Activated T-helper 17 cell treated with anti-CD3 and anti-CD28 coated beads, Interleukin-2, amount 50 U/mL, for 72 hours (primary cell): Measurements from ENCODE around the gene TBC1D3I. TPM values are rescaled to one million over a fixed set of nuclear protein-coding genes. Genes with fewer than 3 reads are reported as not detected.
A peak's percentile ranks its signal among the peaks of the same experiment; 100 is the strongest.
"Not testable (repeated sequence)": the region's sequence is repeated elsewhere in the genome, so short reads cannot be mapped to it uniquely, and the experiment has no call there.

Source experiments
- ATAC-seq: fragments of 150-1000 bp; cut with Tn5 transposase; replicated peaks from 2 replicates; pipeline ENCODE4 v1.10.0; 2021; ENCODE audit warnings: mild to moderate bottlenecking, moderate library complexity
- H3K27ac Mint-ChIP-seq: one replicate; pipeline ENCODE4 v1.8.0; 2022; ENCODE audit warnings: mixed read lengths
- H3K27me3 Mint-ChIP-seq: one replicate; pipeline ENCODE4 v1.8.0; 2022; ENCODE audit warnings: mixed read lengths
- H3K36me3 Mint-ChIP-seq: one replicate; pipeline ENCODE4 v1.8.0; 2022; ENCODE audit warnings: low read depth, mild to moderate bottlenecking, mixed read lengths
- H3K4me1 Mint-ChIP-seq: one replicate; pipeline ENCODE4 v1.8.0; 2022; ENCODE audit warnings: mixed read lengths
- H3K4me3 Mint-ChIP-seq: one replicate; pipeline ENCODE4 v1.8.0; 2022; ENCODE audit warnings: mild to moderate bottlenecking, mixed read lengths
- H3K9me3 Mint-ChIP-seq: one replicate; pipeline ENCODE4 v1.8.0; 2022; ENCODE audit warnings: mixed read lengths
- total RNA-seq, 2 donors: library from RNA; stranded (reverse); gene quantifications; one replicate each; pipeline ENCODE4 v1.2.3, GENCODE V29; 2022

The TBC1D3I gene
- total RNA-seq: 1 to 10 TPM in 1 of 2 donors, under 1 TPM in 1; 0.43 to 1.8 TPM

- H3K9me3 Mint-ChIP-seq, H3K4me1 Mint-ChIP-seq, ATAC-seq: not testable (repeated sequence)
Measured at GRCh38 chr17:36264470-36264869, at the start of gene TBC1D3I. Gene TBC1D3I (minus strand): TSS chr17:36264570. CDS start chr17:36262985, 1,585 bp downstream.

GRCh38 chr17:36295161-36295560 lies 30.8 kb upstream of the TBC1D3I start:
- peak; percentile 63 for ATAC-seq
- H3K27me3 Mint-ChIP-seq, H3K36me3 Mint-ChIP-seq, H3K9me3 Mint-ChIP-seq, H3K4me1 Mint-ChIP-seq, H3K27ac Mint-ChIP-seq, H3K4me3 Mint-ChIP-seq: not testable (repeated sequence)

More at GRCh38 chr17:36264470-36264869, at the start of gene TBC1D3I:
- not testable (repeated sequence) for H3K36me3 Mint-ChIP-seq, H3K27me3 Mint-ChIP-seq, H3K27ac Mint-ChIP-seq, H3K4me3 Mint-ChIP-seq

- not testable (repeated sequence) for H3K36me3 Mint-ChIP-seq, H3K27ac Mint-ChIP-seq, H3K27me3 Mint-ChIP-seq, H3K4me1 Mint-ChIP-seq, ATAC-seq, H3K4me3 Mint-ChIP-seq, H3K9me3 Mint-ChIP-seq
Measured at GRCh38 chr17:36289965-36290612, 25.7 kb upstream of the TBC1D3I start.

- H3K27me3 Mint-ChIP-seq, H3K36me3 Mint-ChIP-seq, H3K4me1 Mint-ChIP-seq, H3K4me3 Mint-ChIP-seq, H3K9me3 Mint-ChIP-seq, H3K27ac Mint-ChIP-seq, ATAC-seq: not testable (repeated sequence)
Measured at GRCh38 chr17:36284219-36284618, 19.8 kb upstream of the TBC1D3I start.

- not testable (repeated sequence) for H3K4me3 Mint-ChIP-seq, H3K27ac Mint-ChIP-seq, H3K9me3 Mint-ChIP-seq, H3K4me1 Mint-ChIP-seq, H3K27me3 Mint-ChIP-seq, H3K36me3 Mint-ChIP-seq
- peak; percentile 66 for ATAC-seq
Measured at GRCh38 chr17:36283256-36283655, 18.9 kb upstream of the TBC1D3I start.

- H3K9me3 Mint-ChIP-seq: not testable (repeated sequence)
Measured at GRCh38 chr17:36242046-36242445, 22.3 kb downstream of the TBC1D3I start.

GRCh38 chr17:36229644-36230043 lies 34.7 kb downstream of the TBC1D3I start:
- H3K36me3 Mint-ChIP-seq, H3K9me3 Mint-ChIP-seq, H3K4me1 Mint-ChIP-seq, H3K27ac Mint-ChIP-seq, ATAC-seq, H3K27me3 Mint-ChIP-seq, H3K4me3 Mint-ChIP-seq: not testable (repeated sequence)

More at GRCh38 chr17:36242046-36242445, 22.3 kb downstream of the TBC1D3I start:
- not testable (repeated sequence) for ATAC-seq, H3K36me3 Mint-ChIP-seq, H3K4me3 Mint-ChIP-seq, H3K27ac Mint-ChIP-seq, H3K27me3 Mint-ChIP-seq, H3K4me1 Mint-ChIP-seq

- not testable (repeated sequence) for ATAC-seq
Measured at GRCh38 chr17:36222967-36223366, 41.4 kb downstream of the TBC1D3I start.

GRCh38 chr17:36221581-36222100 lies 42.7 kb downstream of the TBC1D3I start:
- H3K9me3 Mint-ChIP-seq, H3K36me3 Mint-ChIP-seq, ATAC-seq, H3K4me3 Mint-ChIP-seq, H3K27ac Mint-ChIP-seq, H3K4me1 Mint-ChIP-seq: not testable (repeated sequence)
- H3K27me3 Mint-ChIP-seq: peaks cover 20% of the 10 kb centered on the region

More at GRCh38 chr17:36222967-36223366, 41.4 kb downstream of the TBC1D3I start:
- H3K36me3 Mint-ChIP-seq, H3K27ac Mint-ChIP-seq, H3K9me3 Mint-ChIP-seq, H3K4me3 Mint-ChIP-seq, H3K4me1 Mint-ChIP-seq: not testable (repeated sequence)
- H3K27me3 Mint-ChIP-seq: peaks cover 14% of the 10 kb centered on the region

- H3K4me1 Mint-ChIP-seq, H3K9me3 Mint-ChIP-seq, H3K36me3 Mint-ChIP-seq, ATAC-seq, H3K4me3 Mint-ChIP-seq, H3K27ac Mint-ChIP-seq: not testable (repeated sequence)
- peaks cover 20% of the 10 kb centered on the region for H3K27me3 Mint-ChIP-seq
Measured at GRCh38 chr17:36220737-36221580, 43.4 kb downstream of the TBC1D3I start.

GRCh38 chr17:36219556-36219955 lies 44.8 kb downstream of the TBC1D3I start:
- H3K9me3 Mint-ChIP-seq, H3K4me3 Mint-ChIP-seq, ATAC-seq, H3K4me1 Mint-ChIP-seq, H3K27ac Mint-ChIP-seq, H3K36me3 Mint-ChIP-seq: not testable (repeated sequence)
- peaks cover 23% of the 10 kb centered on the region for H3K27me3 Mint-ChIP-seq

GRCh38 chr17:36215406-36216308 lies 48.7 kb downstream of the TBC1D3I start:
- H3K4me1 Mint-ChIP-seq, H3K36me3 Mint-ChIP-seq, H3K27ac Mint-ChIP-seq, H3K4me3 Mint-ChIP-seq, ATAC-seq, H3K9me3 Mint-ChIP-seq: not testable (repeated sequence)
- H3K27me3 Mint-ChIP-seq: peaks cover 34% of the 10 kb centered on the region

- Mint-ChIP-seq H3K4me1 (no peaks in the 10 kb centered on the region), H3K36me3 (no peaks in the 10 kb centered on the region), H3K4me3 (no peak overlapping the region), H3K27ac (no peak overlapping the region), H3K9me3 (peaks cover 7% of the 10 kb centered on the region), H3K27me3 (peaks cover 36% of the 10 kb centered on the region)
- no peak for ATAC-seq
Measured at GRCh38 chr17:36214918-36215317, 49.5 kb downstream of the TBC1D3I start.

GRCh38 chr17:36213695-36214094 lies 50.7 kb downstream of the TBC1D3I start:
- Mint-ChIP-seq H3K4me3 (no peak overlapping the region), H3K27ac (no peak overlapping the region), H3K4me1 (no peaks in the 10 kb centered on the region), H3K9me3 (peaks cover 3% of the 10 kb centered on the region), H3K27me3 (peaks cover 34% of the 10 kb centered on the region), H3K36me3 (no peaks in the 10 kb centered on the region)
- no peak for ATAC-seq
